ENCODE measurements around the gene GRB7. TPM values are rescaled to one million over a fixed set of nuclear protein-coding genes. Genes with fewer than 3 reads are reported as not detected.
A peak's percentile ranks its signal among the peaks of the same experiment; 100 is the strongest.
"Not testable (repeated sequence)": the region's sequence is repeated elsewhere in the genome, so short reads cannot be mapped to it uniquely, and the experiment has no call there.

Gene GRB7
- total RNA-seq, 6 experiments from 2014 or later, result not detected

DNA sequence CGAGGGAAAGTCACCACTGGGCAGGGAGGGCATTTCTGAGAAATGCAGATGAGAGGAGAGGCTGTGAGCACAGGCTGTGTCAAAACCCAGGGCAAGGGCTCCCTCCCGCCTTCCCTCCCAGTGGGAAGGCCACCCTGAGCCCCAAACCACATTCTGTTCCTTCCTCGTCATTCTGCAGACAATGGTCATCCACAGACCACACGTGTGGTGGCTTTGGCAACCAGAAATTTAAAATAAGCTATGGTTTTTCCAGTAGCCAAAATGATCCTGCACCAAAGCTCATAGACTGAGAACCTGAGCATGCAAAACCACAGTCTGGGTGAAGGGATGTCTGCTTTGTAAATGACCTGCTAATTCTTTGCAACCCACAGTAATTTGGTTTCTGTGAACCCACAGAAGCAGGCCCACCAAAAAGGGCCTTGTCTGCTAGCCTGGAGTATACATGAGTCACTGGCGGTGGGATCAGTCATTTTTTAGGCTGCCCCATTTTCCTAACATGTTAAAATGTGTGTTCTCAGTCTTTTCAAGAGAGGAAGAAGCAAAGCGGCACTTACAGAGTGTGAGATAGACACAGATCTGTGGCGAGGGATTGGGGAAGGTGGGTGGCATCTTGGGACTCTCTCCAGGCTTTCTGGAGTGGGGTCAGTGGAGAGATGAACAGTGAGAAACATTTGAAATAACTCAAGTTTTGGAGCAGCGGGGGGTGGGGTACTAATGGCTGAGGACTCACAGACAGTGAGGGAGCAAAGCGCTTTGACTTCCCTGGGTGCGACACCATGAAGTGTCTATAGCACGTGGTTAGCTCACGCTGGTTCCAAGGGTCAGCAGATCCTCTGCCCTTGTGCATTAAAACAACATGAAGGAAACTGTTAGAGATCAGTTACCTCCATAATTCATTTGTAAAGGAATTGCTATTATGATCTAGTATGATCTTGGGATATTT is 20.5 kb downstream of the GRB7 start:
- no peaks in the 10 kb centered on the region for H3K36me3 Mint-ChIP-seq (ENCODE audit: low read depth)
- peaks cover 42% of the 10 kb centered on the region for H3K27me3 Mint-ChIP-seq (ENCODE audit: insufficient read depth)
- no peaks in the 10 kb centered on the region for H3K9me3 Mint-ChIP-seq
- H3K4me3 Mint-ChIP-seq, result no peak overlapping the region
- peaks cover 11% of the 10 kb centered on the region for H3K4me1 Mint-ChIP-seq (ENCODE audit: low read depth)
- no peak for DNase-seq
- TF ChIP-seq, protein P1, sequence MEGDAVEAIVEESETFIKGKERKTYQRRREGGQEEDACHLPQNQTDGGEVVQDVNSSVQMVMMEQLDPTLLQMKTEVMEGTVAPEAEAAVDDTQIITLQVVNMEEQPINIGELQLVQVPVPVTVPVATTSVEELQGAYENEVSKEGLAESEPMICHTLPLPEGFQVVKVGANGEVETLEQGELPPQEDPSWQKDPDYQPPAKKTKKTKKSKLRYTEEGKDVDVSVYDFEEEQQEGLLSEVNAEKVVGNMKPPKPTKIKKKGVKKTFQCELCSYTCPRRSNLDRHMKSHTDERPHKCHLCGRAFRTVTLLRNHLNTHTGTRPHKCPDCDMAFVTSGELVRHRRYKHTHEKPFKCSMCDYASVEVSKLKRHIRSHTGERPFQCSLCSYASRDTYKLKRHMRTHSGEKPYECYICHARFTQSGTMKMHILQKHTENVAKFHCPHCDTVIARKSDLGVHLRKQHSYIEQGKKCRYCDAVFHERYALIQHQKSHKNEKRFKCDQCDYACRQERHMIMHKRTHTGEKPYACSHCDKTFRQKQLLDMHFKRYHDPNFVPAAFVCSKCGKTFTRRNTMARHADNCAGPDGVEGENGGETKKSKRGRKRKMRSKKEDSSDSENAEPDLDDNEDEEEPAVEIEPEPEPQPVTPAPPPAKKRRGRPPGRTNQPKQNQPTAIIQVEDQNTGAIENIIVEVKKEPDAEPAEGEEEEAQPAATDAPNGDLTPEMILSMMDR (IDR thresholded peaks at IDR 0.05), result no peak
- no peak overlapping the region for H3K27ac Mint-ChIP-seq

DNA sequence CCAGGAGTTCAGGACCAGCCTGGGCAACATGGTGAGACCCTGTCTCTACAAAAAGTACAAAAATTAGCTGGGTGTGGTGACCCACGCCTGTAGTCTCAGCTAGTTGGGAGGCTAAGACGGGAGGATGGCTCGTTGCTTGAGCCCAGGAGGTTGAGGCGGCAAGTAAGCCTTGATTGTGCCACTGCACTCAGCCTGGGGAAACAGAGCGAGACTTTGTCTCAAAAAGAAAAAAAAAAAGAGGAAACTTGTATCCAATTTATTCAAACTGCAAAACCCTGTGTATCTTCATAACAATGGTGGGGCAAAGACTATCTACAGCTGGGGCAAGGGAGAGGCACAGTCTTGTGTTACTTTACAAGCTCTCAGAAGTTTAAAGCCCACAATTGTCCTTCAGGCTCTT is 21.5 kb downstream of the GRB7 start:
- H3K4me1 Mint-ChIP-seq (ENCODE audit: low read depth), result peaks cover 16% of the 10 kb centered on the region
- H3K9me3 Mint-ChIP-seq, result no peaks in the 10 kb centered on the region
- TF ChIP-seq, protein P1 (IDR thresholded peaks at IDR 0.05), result no peak
- H3K36me3 Mint-ChIP-seq (ENCODE audit: low read depth), result no peaks in the 10 kb centered on the region
- H3K27me3 Mint-ChIP-seq (ENCODE audit: insufficient read depth), result peaks cover 42% of the 10 kb centered on the region
- no peak for DNase-seq
- no peak overlapping the region for H3K4me3 Mint-ChIP-seq
- no peak overlapping the region for H3K27ac Mint-ChIP-seq

DNA sequence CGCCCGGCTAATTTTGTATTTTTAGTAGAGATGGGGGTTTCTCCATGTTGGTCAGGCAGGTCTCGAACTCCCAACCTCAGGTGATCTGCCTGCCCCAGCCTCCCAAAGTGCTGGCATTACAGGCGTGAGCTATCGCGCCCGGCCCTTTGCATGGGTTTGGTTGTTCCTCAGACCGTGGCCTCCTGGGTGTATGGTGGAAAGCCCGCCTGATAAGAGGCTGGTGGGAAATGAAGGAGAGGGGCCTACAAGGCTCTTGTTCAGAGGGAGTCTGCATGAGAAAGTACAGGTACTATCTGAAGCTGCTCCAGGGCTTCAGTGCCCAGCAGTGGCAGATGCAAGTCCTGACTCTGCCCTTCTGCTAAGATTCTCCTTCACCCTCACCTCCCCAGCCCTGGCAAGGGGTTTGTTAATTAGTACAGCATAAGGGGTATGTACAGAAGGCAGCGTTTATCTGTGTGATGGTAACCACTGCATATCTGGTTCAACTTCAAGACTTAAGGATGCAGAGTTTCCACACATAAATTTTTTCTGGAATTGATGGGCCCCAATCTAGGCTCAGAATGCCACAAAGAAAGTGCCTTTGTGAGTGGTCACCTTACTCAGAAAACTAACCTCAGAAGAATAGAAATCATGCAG is 24.2 kb downstream of the GRB7 start:
- peaks cover 49% of the 10 kb centered on the region for H3K27me3 Mint-ChIP-seq (ENCODE audit: insufficient read depth)
- peaks cover 12% of the 10 kb centered on the region for H3K36me3 Mint-ChIP-seq (ENCODE audit: low read depth)
- no peak overlapping the region for H3K4me3 Mint-ChIP-seq
- TF ChIP-seq, protein P1 (IDR thresholded peaks at IDR 0.05), result no peak
- no peak overlapping the region for H3K27ac Mint-ChIP-seq
- H3K9me3 Mint-ChIP-seq, result peaks cover 12% of the 10 kb centered on the region
- DNase-seq, result no peak
- H3K4me1 Mint-ChIP-seq (ENCODE audit: low read depth), result peaks cover 16% of the 10 kb centered on the region

DNA sequence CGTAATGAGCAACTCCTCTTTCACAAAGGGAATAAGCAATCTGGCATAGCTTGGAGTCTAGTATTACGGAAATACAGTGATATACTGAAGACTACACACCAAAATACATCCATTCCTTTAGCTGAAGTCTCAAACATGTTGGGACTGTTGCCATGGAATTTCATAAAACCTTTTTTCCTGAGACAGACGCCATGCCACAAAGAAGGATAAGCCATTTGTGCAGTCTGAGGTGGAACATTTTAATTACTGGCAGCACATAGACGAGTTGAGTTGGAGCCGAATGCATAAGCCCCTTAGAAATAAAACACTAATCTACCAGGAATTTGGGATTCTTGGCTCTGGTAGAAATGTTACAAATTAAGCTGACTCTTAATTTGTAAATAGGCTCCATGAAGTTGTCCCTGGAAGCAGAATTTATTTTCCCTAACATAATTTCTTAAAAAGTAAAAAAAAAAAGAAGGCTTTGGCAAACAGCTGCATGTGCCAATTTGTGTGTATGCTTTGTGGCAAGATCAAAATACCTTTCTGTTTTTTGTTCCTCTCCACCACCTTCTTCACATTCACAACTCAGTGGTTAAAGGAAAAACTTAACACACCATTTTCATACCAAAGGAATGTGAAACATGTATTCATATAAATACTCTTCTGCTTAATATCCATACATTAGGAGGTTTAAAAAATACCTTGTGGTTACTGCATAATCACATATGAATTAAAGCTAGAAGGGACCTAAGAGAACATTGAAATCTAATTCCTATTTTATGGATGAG is 25.5 kb downstream of the GRB7 start:
- H3K9me3 Mint-ChIP-seq, result peaks cover 12% of the 10 kb centered on the region
- H3K36me3 Mint-ChIP-seq (ENCODE audit: low read depth), result peaks cover 12% of the 10 kb centered on the region
- peak overlapping the region; percentile 7; the same call in 1 of the 2 replicates for H3K4me3 Mint-ChIP-seq
- peaks cover 49% of the 10 kb centered on the region for H3K27me3 Mint-ChIP-seq (ENCODE audit: insufficient read depth)
- peaks cover 16% of the 10 kb centered on the region for H3K4me1 Mint-ChIP-seq (ENCODE audit: low read depth)
- DNase-seq, result peak; percentile 25
- TF ChIP-seq, protein P1 (IDR thresholded peaks at IDR 0.05), result no peak
- no peak overlapping the region for H3K27ac Mint-ChIP-seq

DNA sequence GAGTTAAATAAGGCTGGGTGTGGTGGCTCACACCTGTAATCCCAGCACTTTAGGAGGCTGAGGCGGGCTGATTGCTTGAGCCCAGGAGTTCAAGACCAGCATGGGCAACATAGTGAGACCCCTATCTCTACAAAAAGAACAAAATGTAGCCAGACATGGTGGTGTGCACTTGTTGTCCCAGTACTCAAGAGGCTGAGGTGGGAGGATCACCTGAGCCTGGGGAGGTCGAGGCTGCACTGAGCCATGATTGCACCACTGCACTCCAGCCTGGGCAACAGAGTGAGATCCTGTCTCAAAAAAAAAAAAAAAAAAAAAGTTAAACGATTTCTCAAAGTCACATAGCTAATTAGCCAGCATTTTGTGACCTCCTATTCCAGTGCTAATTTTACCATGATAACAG is 26.4 kb downstream of the GRB7 start:
- Mint-ChIP-seq H3K9me3 (peaks cover 12% of the 10 kb centered on the region), H3K4me1 (ENCODE audit: low read depth) (peaks cover 16% of the 10 kb centered on the region), H3K36me3 (ENCODE audit: low read depth) (peaks cover 12% of the 10 kb centered on the region), H3K27me3 (ENCODE audit: insufficient read depth) (peaks cover 52% of the 10 kb centered on the region)
- DNase-seq, H3K4me3 Mint-ChIP-seq, H3K27ac Mint-ChIP-seq: not testable (repeated sequence)
